ENCODE data around the gene KLF1. TPM values are rescaled to one million over a fixed set of nuclear protein-coding genes. Genes with fewer than 3 reads are reported as not detected.

KLF1 gene
- polyA plus RNA-seq, 1 donor from 2014 or later, result not detected

DNA sequence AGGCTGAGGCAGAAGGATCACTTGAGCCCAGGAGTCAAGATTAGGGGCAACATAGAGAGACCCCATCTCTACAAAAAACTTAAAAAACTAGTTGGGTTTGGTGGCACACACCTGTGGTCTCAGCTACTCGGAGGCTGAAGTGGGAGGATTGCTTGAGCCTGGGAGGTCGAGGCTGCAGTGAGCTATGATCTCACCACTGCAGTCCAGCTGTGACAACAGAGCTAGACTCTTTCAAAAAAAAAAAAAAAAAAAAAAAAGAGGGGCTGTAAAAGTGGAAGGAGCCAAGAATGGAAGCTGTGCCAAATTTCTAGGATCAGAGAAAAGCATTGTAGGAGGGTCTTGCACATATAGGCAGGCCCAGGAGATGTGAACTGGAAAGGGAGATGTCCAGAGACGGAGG lies 15.3 kb downstream of the KLF1 start:
- no peak overlapping the region for H3K4me3 ChIP-seq (ENCODE audit: low read length)
- no peaks in the 10 kb centered on the region for H3K79me2 ChIP-seq (replicated peaks; ENCODE audit: insufficient read depth, low read length)
- H4K20me1 ChIP-seq (ENCODE audit: insufficient read depth), result no peaks in the 10 kb centered on the region
- H2AFZ ChIP-seq (ENCODE audit: low read depth, low read length), result no peak overlapping the region
- peaks cover 6% of the 10 kb centered on the region for H3K36me3 ChIP-seq (ENCODE audit: insufficient read depth, low read length)
- H3K9ac ChIP-seq (ENCODE audit: low read length), result no peak overlapping the region
- H3K9me3 ChIP-seq (ENCODE audit: low read length), result no peaks in the 10 kb centered on the region
- no peaks in the 10 kb centered on the region for H3K9me2 ChIP-seq (ENCODE audit: insufficient read depth, low read length)
- no peaks in the 10 kb centered on the region for H3F3A ChIP-seq (ENCODE audit: insufficient read depth, low read length, poor library complexity, severe bottlenecking)
- TF ChIP-seq, protein P1, sequence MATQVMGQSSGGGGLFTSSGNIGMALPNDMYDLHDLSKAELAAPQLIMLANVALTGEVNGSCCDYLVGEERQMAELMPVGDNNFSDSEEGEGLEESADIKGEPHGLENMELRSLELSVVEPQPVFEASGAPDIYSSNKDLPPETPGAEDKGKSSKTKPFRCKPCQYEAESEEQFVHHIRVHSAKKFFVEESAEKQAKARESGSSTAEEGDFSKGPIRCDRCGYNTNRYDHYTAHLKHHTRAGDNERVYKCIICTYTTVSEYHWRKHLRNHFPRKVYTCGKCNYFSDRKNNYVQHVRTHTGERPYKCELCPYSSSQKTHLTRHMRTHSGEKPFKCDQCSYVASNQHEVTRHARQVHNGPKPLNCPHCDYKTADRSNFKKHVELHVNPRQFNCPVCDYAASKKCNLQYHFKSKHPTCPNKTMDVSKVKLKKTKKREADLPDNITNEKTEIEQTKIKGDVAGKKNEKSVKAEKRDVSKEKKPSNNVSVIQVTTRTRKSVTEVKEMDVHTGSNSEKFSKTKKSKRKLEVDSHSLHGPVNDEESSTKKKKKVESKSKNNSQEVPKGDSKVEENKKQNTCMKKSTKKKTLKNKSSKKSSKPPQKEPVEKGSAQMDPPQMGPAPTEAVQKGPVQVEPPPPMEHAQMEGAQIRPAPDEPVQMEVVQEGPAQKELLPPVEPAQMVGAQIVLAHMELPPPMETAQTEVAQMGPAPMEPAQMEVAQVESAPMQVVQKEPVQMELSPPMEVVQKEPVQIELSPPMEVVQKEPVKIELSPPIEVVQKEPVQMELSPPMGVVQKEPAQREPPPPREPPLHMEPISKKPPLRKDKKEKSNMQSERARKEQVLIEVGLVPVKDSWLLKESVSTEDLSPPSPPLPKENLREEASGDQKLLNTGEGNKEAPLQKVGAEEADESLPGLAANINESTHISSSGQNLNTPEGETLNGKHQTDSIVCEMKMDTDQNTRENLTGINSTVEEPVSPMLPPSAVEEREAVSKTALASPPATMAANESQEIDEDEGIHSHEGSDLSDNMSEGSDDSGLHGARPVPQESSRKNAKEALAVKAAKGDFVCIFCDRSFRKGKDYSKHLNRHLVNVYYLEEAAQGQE (IDR thresholded peaks at IDR 0.05; ENCODE audit: borderline replicate concordance), result no peak
- TF ChIP-seq SMC3 (conservative IDR thresholded peaks at IDR 0.05; ENCODE audit: poor library complexity) (no peak), EP300 (conservative IDR thresholded peaks at IDR 0.05; ENCODE audit: poor library complexity, severe bottlenecking) (no peak), EZH2 (IDR thresholded peaks at IDR 0.05; ENCODE audit: borderline replicate concordance, insufficient read depth, low read length, poor library complexity, severe bottlenecking) (no peak), POLR2AphosphoS5 (IDR thresholded peaks at IDR 0.05) (no peak)
- H3K27me3 ChIP-seq (ENCODE audit: insufficient read depth, low read depth, low read length), result no peaks in the 10 kb centered on the region
- no peak overlapping the region for H3K27ac ChIP-seq (ENCODE audit: low read length)
- no peak overlapping the region for H3K4me2 ChIP-seq (ENCODE audit: low read length)

DNA sequence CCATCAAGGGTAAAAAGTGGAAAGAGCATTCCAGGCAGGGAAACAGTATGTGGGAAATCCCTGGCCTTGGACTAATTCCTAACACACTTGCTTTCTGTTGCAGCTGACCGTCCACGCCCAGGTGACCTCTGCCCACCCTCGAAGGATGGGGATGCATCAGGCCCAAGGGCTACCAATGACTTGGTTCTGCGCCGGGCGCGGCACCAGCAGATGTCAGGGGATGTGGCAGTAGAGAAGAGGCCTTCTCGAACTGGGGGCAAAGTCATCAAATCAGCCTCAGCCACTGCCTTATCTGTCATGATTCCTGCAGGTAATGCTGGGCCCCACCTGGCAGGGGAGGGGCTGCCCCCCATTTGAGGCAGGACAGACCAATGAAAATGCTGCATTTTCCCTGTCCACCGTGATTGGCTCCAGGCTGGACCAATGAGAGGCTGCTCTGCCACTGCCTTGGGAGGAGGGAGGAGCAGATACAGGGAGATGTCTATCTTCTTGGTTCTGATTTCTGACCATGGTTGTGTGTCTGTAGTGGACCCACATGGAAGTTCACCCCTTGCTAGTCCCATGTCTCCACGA lies 18.4 kb downstream of the KLF1 start:
- Histone ChIP-seq H3K9me3 (ENCODE audit: low read length) (no peaks in the 10 kb centered on the region), H3K27me3 (ENCODE audit: insufficient read depth, low read depth, low read length) (no peaks in the 10 kb centered on the region), H3K9ac (ENCODE audit: low read length) (no peak overlapping the region), H3K4me2 (ENCODE audit: low read length) (no peak overlapping the region), H2AFZ (ENCODE audit: low read depth, low read length) (no peak overlapping the region), H3F3A (ENCODE audit: insufficient read depth, low read length, poor library complexity, severe bottlenecking) (no peaks in the 10 kb centered on the region), H3K9me2 (ENCODE audit: insufficient read depth, low read length) (no peaks in the 10 kb centered on the region), H4K20me1 (ENCODE audit: insufficient read depth) (no peaks in the 10 kb centered on the region), H3K4me3 (ENCODE audit: low read length) (no peak overlapping the region), H3K36me3 (ENCODE audit: insufficient read depth, low read length) (peaks cover 10% of the 10 kb centered on the region), H3K79me2 (replicated peaks; ENCODE audit: insufficient read depth, low read length) (no peaks in the 10 kb centered on the region), H3K27ac (ENCODE audit: low read length) (no peak overlapping the region)
- no peak for TF ChIP-seq TAF1 (IDR thresholded peaks at IDR 0.05; ENCODE audit: low read depth)
- no peak for TF ChIP-seq RAD21 (conservative IDR thresholded peaks at IDR 0.05)
- TF ChIP-seq MXI1 (conservative IDR thresholded peaks at IDR 0.05; ENCODE audit: poor library complexity, severe bottlenecking), result no peak
- TF ChIP-seq, protein P1 (IDR thresholded peaks at IDR 0.05; ENCODE audit: borderline replicate concordance), result no peak
- TF ChIP-seq EZH2 (IDR thresholded peaks at IDR 0.05; ENCODE audit: borderline replicate concordance, insufficient read depth, low read length, poor library complexity, severe bottlenecking), result no peak
- TF ChIP-seq EP300 (conservative IDR thresholded peaks at IDR 0.05; ENCODE audit: poor library complexity, severe bottlenecking), result no peak
